Transverse colon (tissue), 4 donors: ENCODE results near the gene RNF144A. TPM values are rescaled to one million over a fixed set of nuclear protein-coding genes. Genes with fewer than 3 reads are reported as not detected.

Experiments
- DNase-seq: peaks from one replicate; pipeline ENCODE4 v3.0.0-alpha.2; 2019
- H3K27ac ChIP-seq, 4 donors: fragments of 200-600 bp; sonication (generic); 2 replicates each; pipeline ENCODE4 v1.5.1; 2016 to 2018; ENCODE audit warnings: inconsistent platforms in 4 of 4
- H3K27me3 ChIP-seq: fragments of 200-600 bp; sonication (generic); 2 replicates; pipeline ENCODE4 v1.5.1; 2017; ENCODE audit warnings: inconsistent platforms
- H3K36me3 ChIP-seq, 4 donors: fragments of 200-600 bp; sonication (generic); 2 replicates each; pipeline ENCODE4 v1.5.1; 2017 to 2019; ENCODE audit warnings: inconsistent platforms in 4 of 4
- H3K4me1 ChIP-seq, 4 donors: fragments of 200-600 bp; sonication (generic); 2 replicates each; pipeline ENCODE4 v1.5.1; 2017 to 2020; ENCODE audit warnings: inconsistent platforms in 4 of 4
- H3K4me3 ChIP-seq, 4 donors: fragments of 200-600 bp; sonication (generic); 1 replicate in 1 of 4; 2 replicates in 3 of 4; pipeline versions ENCODE4 v1.5.1 to v1.6.1; 2017 to 2019; ENCODE audit warnings: inconsistent platforms in 4 of 4
- H3K9me3 ChIP-seq, 2 donors: fragments of 200-600 bp; sonication (generic); 2 replicates each; pipeline ENCODE4 v1.5.1; 2017 to 2019; ENCODE audit warnings: inconsistent platforms in 2 of 2
- EP300 ChIP-seq: sonication (generic); formaldehyde crosslinking; IDR thresholded peaks from one replicate; pipeline ENCODE4 v1.6.1; 2017; ENCODE audit warnings: antibody characterized with exemption, low read depth
- POLR2A ChIP-seq: fragments of 450-650 bp; IDR thresholded peaks from one replicate; pipeline ENCODE4 v1.6.1; 2016; ENCODE audit warnings: antibody characterized with exemption, mild to moderate bottlenecking, moderate library complexity
- POLR2AphosphoS5 ChIP-seq, 3 donors: sonication (generic); formaldehyde crosslinking; IDR thresholded peaks; one replicate each; pipeline ENCODE4 v1.6.1; 2016; ENCODE audit warnings: antibody characterized with exemption in 3 of 3
- WGBS, 2 donors: methylation state at CpG; one replicate each; pipeline ENCODE4 v1.1.5; 2018; ENCODE audit warnings: low coverage in 1 of 2; 5-methylcytosine and 5-hydroxymethylcytosine counted together
- in situ Hi-C, 4 donors: fragments of 200-750 bp; cut with MboI; loops; one replicate each; pipeline versions ENCODE4 v1.15.0 to v1.15.1; 2017; ENCODE audit warnings: low sequenced_read_pairs in 3 of 4, low pct_ligation_motif_present in 1 of 4, low pct_unique_long_range_greater_than_20kb in 1 of 4
- intact Hi-C: fragments of 100-400 bp; cut with DNase I; formaldehyde crosslinking; loops from one replicate; pipeline ENCODE4 v1.15.1; 2023; ENCODE audit warnings: low total_unique reads
- total RNA-seq, 4 donors: library from RNA; depleted of rRNA; stranded (reverse); fragments of >200 nt; gene quantifications; one replicate each; pipeline ENCODE4 v1.1.0, GENCODE V29; 2016
- TF ChIP-seq, protein P1 (sequence below), 5 experiments: fragments of 200-600 bp in 3 of 5; fragments of 450-650 bp in 2 of 5; sonication (generic) in 3 of 5; IDR thresholded peaks; 1 replicate in 2 of 5; 2 replicates in 3 of 5; pipeline ENCODE4 v1.5.1; 2016 to 2017; ENCODE audit warnings: antibody characterized with exemption in 5 of 5, inconsistent platforms in 3 of 5, mild to moderate bottlenecking in 2 of 5, moderate library complexity in 1 of 5

The RNF144A gene
- total RNA-seq, 4 donors from 2014 or later: 24.0 to 145 (median 83.0) TPM

DNA sequence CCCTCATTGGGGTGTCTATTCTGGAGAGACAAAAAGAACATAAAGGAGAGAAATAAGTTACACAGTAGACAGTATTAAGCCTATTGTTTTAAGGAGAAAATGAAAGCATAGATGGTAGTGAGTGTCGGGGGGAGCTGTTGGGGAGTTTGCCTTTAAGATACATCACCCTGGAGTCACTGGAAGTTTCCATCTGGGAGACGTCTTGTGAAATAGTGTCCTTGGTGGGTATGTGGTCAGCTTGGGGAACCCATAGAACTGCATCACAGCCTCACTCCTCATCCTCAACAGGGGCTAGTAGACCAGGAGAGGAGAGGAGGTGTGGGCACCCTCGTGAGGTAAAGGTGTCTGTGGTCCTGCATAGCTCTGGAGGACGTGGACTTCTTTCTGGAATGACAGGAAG is 60.6 kb downstream of the RNF144A start:
- peaks cover 6 to 22% (median 15%) of the 10 kb centered on the region in 4 donors for H3K4me1 ChIP-seq
- no peak overlapping the region for H3K4me3 ChIP-seq
- in situ Hi-C loops: no loop called here
- H3K9me3 ChIP-seq: no peaks in the 10 kb centered on the region
- no peak for DNase-seq
- peak overlapping the region; percentile 38 to 73 (median 66) for H3K27ac ChIP-seq
- intact Hi-C loops: no loop called here
- WGBS, 2 donors: 40 to 48% methylated on average over 2 to 4 of the region's 4 CpGs
- no peaks in the 10 kb centered on the region for H3K36me3 ChIP-seq
- TF ChIP-seq, protein P1, sequence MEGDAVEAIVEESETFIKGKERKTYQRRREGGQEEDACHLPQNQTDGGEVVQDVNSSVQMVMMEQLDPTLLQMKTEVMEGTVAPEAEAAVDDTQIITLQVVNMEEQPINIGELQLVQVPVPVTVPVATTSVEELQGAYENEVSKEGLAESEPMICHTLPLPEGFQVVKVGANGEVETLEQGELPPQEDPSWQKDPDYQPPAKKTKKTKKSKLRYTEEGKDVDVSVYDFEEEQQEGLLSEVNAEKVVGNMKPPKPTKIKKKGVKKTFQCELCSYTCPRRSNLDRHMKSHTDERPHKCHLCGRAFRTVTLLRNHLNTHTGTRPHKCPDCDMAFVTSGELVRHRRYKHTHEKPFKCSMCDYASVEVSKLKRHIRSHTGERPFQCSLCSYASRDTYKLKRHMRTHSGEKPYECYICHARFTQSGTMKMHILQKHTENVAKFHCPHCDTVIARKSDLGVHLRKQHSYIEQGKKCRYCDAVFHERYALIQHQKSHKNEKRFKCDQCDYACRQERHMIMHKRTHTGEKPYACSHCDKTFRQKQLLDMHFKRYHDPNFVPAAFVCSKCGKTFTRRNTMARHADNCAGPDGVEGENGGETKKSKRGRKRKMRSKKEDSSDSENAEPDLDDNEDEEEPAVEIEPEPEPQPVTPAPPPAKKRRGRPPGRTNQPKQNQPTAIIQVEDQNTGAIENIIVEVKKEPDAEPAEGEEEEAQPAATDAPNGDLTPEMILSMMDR (IDR thresholded peaks at IDR 0.05): no peak
- TF ChIP-seq POLR2A (no peak), EP300 (no peak), POLR2AphosphoS5 (IDR thresholded peaks at IDR 0.05) (no peak)
- no peaks in the 10 kb centered on the region for H3K27me3 ChIP-seq

- intact Hi-C loops: no loop called here
These were observed 61.8 kb downstream of the RNF144A start for GRCh38 chr2:6978991-6979390.

DNA sequence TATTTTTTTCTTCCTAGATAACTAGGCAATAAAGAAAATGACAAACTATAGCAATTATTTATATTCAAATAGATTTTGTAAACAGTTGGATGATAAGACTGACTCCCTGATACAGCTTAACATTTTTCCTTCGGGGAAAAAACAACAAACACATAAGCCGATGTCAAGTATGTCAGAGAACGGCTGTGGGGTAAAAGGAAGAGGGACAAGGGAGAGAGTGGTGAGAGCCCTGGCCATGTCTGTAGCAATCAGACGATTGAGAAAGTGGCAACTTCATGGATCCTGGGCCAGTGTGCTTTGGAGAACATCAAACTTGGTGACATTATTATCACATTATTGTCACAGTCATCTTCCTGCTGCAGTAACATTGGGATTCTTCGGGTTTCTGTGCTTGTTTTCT is 65.2 kb downstream of the RNF144A start:
- Histone ChIP-seq H3K36me3 (no peaks in the 10 kb centered on the region), H3K27ac (no peak overlapping the region), H3K9me3 (no peaks in the 10 kb centered on the region), H3K27me3 (no peaks in the 10 kb centered on the region), H3K4me1 (peaks cover 0 to 8% (median 7%) of the 10 kb centered on the region in 4 donors), H3K4me3 (no peak overlapping the region)
- TF ChIP-seq EP300: no peak
- TF ChIP-seq POLR2A: no peak
- TF ChIP-seq POLR2AphosphoS5 (IDR thresholded peaks at IDR 0.05): no peak
- TF ChIP-seq, protein P1 (IDR thresholded peaks at IDR 0.05): no peak
- intact Hi-C loops: no loop called here
- in situ Hi-C loops: no loop called here
- no peak for DNase-seq
- 79 to 81% methylated on average over 5 of the region's 5 CpGs for WGBS, 2 donors

More at GRCh38 chr2:6978991-6979390, 61.8 kb downstream of the RNF144A start:
- no peaks in the 10 kb centered on the region for H3K36me3 ChIP-seq
- no peak overlapping the region for H3K4me3 ChIP-seq
- TF ChIP-seq EP300 (no peak), POLR2AphosphoS5 (IDR thresholded peaks at IDR 0.05) (no peak), POLR2A (no peak)
- TF ChIP-seq, protein P1 (IDR thresholded peaks at IDR 0.05): no peak
- H3K27ac ChIP-seq: no peak overlapping the region
- WGBS, 2 donors: 80 to 91% methylated on average over 1 to 3 of the region's 3 CpGs
- in situ Hi-C loops: no loop called here
- H3K27me3 ChIP-seq: no peaks in the 10 kb centered on the region
- peaks cover 6 to 22% (median 15%) of the 10 kb centered on the region in 4 donors for H3K4me1 ChIP-seq
- DNase-seq: no peak
- no peaks in the 10 kb centered on the region for H3K9me3 ChIP-seq

GRCh38 chr2:6982934-6983589 is 65.8 kb downstream of the RNF144A start:
- H3K27ac ChIP-seq: no peak overlapping the region
- H3K27me3 ChIP-seq: no peaks in the 10 kb centered on the region
- H3K36me3 ChIP-seq: no peaks in the 10 kb centered on the region
- 75 to 80% methylated on average over 4 to 6 of the region's 6 CpGs for WGBS, 2 donors
- no peaks in the 10 kb centered on the region for H3K9me3 ChIP-seq
- H3K4me1 ChIP-seq: peaks cover 0 to 2% (median 1%) of the 10 kb centered on the region in 4 donors
- TF ChIP-seq, protein P1 (IDR thresholded peaks at IDR 0.05): no peak
- intact Hi-C loops: no loop called here
- no peak overlapping the region for H3K4me3 ChIP-seq
- DNase-seq: no peak
- in situ Hi-C loops: no loop called here
